Small intestine (tissue), 7 donors: Measurements from ENCODE around the gene KCNIP1. TPM values are rescaled to one million over a fixed set of nuclear protein-coding genes. Genes with fewer than 3 reads are reported as not detected.
A peak's percentile ranks its signal among the peaks of the same experiment; 100 is the strongest.

Source experiments
- DNase-seq, 2 donors: peaks; one replicate each; pipeline versions ENCODE4 v3.0.0 to v3.0.0-alpha.2; 2013
- FAIRE-seq: peaks from 2 replicates; lab custom pipeline; 2012; peaks lifted over from hg19 to GRCh38; lab: Jason Lieb, UNC
- H3K27ac ChIP-seq, 3 donors: one replicate each; pipeline ENCODE4 v1.5.1; 2013; ENCODE audit warnings: low read length in 2 of 3, mild to moderate bottlenecking in 2 of 3, control low read depth in 1 of 3, inconsistent platforms in 1 of 3, low read depth in 1 of 3, moderate library complexity in 1 of 3
- H3K27me3 ChIP-seq, 3 donors: one replicate each; pipeline ENCODE4 v1.6.1; 2013; ENCODE audit warnings: low read length in 3 of 3, inconsistent platforms in 1 of 3; ENCODE audit not compliant: control insufficient read depth in 3 of 3, insufficient read depth in 3 of 3
- H3K36me3 ChIP-seq, 3 donors: one replicate each; pipeline ENCODE4 v1.6.1; 2013; ENCODE audit warnings: low read length in 3 of 3, inconsistent platforms in 1 of 3, low read depth in 1 of 3, mild to moderate bottlenecking in 1 of 3, moderate library complexity in 1 of 3; ENCODE audit not compliant: control insufficient read depth in 3 of 3, insufficient read depth in 2 of 3
- H3K4me1 ChIP-seq, 3 donors: one replicate each; pipeline ENCODE4 v1.6.1; 2013; ENCODE audit warnings: low read length in 2 of 3, inconsistent platforms in 1 of 3, low read depth in 1 of 3, mild to moderate bottlenecking in 1 of 3, moderate library complexity in 1 of 3; ENCODE audit not compliant: control insufficient read depth in 3 of 3, insufficient read depth in 2 of 3
- H3K4me3 ChIP-seq, 3 donors: one replicate each; pipeline ENCODE4 v1.5.1; 2013; ENCODE audit warnings: low read length in 3 of 3, control low read depth in 1 of 3, inconsistent platforms in 1 of 3, low read depth in 1 of 3, mild to moderate bottlenecking in 1 of 3, moderate library complexity in 1 of 3
- H3K9me3 ChIP-seq, 2 donors: one replicate each; pipeline ENCODE4 v1.6.1; 2013; ENCODE audit warnings: low read depth in 1 of 2, low read length in 1 of 2; ENCODE audit not compliant: control insufficient read depth in 2 of 2, insufficient read depth in 1 of 2
- WGBS, 3 donors: extraction: QIAGEN DNeasy Blood & Tissue Kit; methylation state at CpG; one replicate each; pipeline ENCODE4 v1.1.7; 2013; 5-methylcytosine and 5-hydroxymethylcytosine counted together
- polyA plus RNA-seq, 4 donors: library from polyadenylated mRNA; stranded (reverse) in 3 of 4; unstranded in 1 of 4; fragments of 200-250 nt in 3 of 4; fragments of 120-200 nt in 1 of 4; gene quantifications; one replicate each; pipeline versions ENCODE4 v1.2.1 to v1.2.3, GENCODE V29; 2013
- donor health status: healthy with polysubstance abuse.
- donor health status: control.
- donor health status: control.
- donor health status: Bipolar disorder and iron deficiency.
- donor health status: healthy.

Gene KCNIP1
- polyA plus RNA-seq, 4 donors = 0.21 to 1.0 TPM; not detected in 2

- Histone ChIP-seq H3K4me3 (no peak overlapping the region), H3K9me3 (peaks cover 0 to 2% of the 10 kb centered on the region in 2 donors), H3K27me3 (no peaks in the 10 kb centered on the region), H3K36me3 (no peaks in the 10 kb centered on the region), H3K27ac (no peak overlapping the region), H3K4me1 (no peaks in the 10 kb centered on the region)
- FAIRE-seq (no peak), DNase-seq (no peak)
- 69 to 83% (median 70%) methylated on average over 14 of the region's 14 CpGs for WGBS, 3 donors
These were observed 81.6 kb downstream of the KCNIP1 start for GRCh38 chr5:170585273-170585948.

GRCh38 chr5:170587808-170588207, 84.0 kb downstream of the KCNIP1 start:
- Histone ChIP-seq H3K4me3 (no peak overlapping the region), H3K9me3 (peaks cover 0 to 2% of the 10 kb centered on the region in 2 donors), H3K36me3 (no peaks in the 10 kb centered on the region), H3K27ac (no peak overlapping the region), H3K27me3 (no peaks in the 10 kb centered on the region), H3K4me1 (no peaks in the 10 kb centered on the region)
- 44 to 47% (median 45%) methylated on average over 2 of the region's 2 CpGs for WGBS, 3 donors
- DNase-seq (no peak), FAIRE-seq (no peak)

GRCh38 chr5:170589643-170590042, 85.8 kb downstream of the KCNIP1 start:
- DNase-seq = no peak
- no peak for FAIRE-seq
- no peak overlapping the region for H3K4me3 ChIP-seq
- no peaks in the 10 kb centered on the region for H3K36me3 ChIP-seq
- 85 to 87% (median 87%) methylated on average over 6 of the region's 6 CpGs for WGBS, 3 donors
- peaks cover 0 to 2% of the 10 kb centered on the region in 2 donors for H3K9me3 ChIP-seq
- H3K27me3 ChIP-seq = peaks cover 0 to 4% (median 0%) of the 10 kb centered on the region in 3 donors
- H3K27ac ChIP-seq = no peak overlapping the region
- H3K4me1 ChIP-seq = no peaks in the 10 kb centered on the region

GRCh38 chr5:170590566-170590965, 86.7 kb downstream of the KCNIP1 start:
- FAIRE-seq = no peak
- no peaks in the 10 kb centered on the region for H3K36me3 ChIP-seq
- H3K9me3 ChIP-seq = peaks cover 0 to 2% of the 10 kb centered on the region in 2 donors
- peaks cover 0 to 4% (median 0%) of the 10 kb centered on the region in 3 donors for H3K27me3 ChIP-seq
- H3K4me3 ChIP-seq = no peak overlapping the region
- 38 to 66% (median 51%) methylated on average over 3 of the region's 3 CpGs for WGBS, 3 donors
- no peaks in the 10 kb centered on the region for H3K4me1 ChIP-seq
- DNase-seq = no peak
- no peak overlapping the region for H3K27ac ChIP-seq

GRCh38 chr5:170591054-170591453, 87.2 kb downstream of the KCNIP1 start:
- Histone ChIP-seq H3K36me3 (no peaks in the 10 kb centered on the region), H3K27me3 (peaks cover 0 to 4% (median 0%) of the 10 kb centered on the region in 3 donors), H3K9me3 (peaks cover 0 to 2% of the 10 kb centered on the region in 2 donors), H3K4me3 (no peak overlapping the region), H3K4me1 (no peaks in the 10 kb centered on the region), H3K27ac (no peak overlapping the region)
- DNase-seq = no peak
- no peak for FAIRE-seq
- WGBS, 3 donors = 59 to 72% (median 64%) methylated on average over 5 of the region's 5 CpGs

GRCh38 chr5:170596482-170597044, 92.7 kb downstream of the KCNIP1 start:
- H3K4me1 ChIP-seq = no peaks in the 10 kb centered on the region
- no peaks in the 10 kb centered on the region for H3K9me3 ChIP-seq
- no peaks in the 10 kb centered on the region for H3K36me3 ChIP-seq
- no peak for DNase-seq
- no peak overlapping the region for H3K4me3 ChIP-seq
- FAIRE-seq = no peak
- H3K27ac ChIP-seq = no peak overlapping the region
- H3K27me3 ChIP-seq = peaks cover 0 to 4% (median 0%) of the 10 kb centered on the region in 3 donors
- 77 to 92% (median 78%) methylated on average over 4 of the region's 4 CpGs for WGBS, 3 donors

GRCh38 chr5:170597109-170597751, 93.4 kb downstream of the KCNIP1 start:
- Histone ChIP-seq H3K9me3 (no peaks in the 10 kb centered on the region), H3K4me3 (no peak overlapping the region), H3K27me3 (peaks cover 0 to 4% (median 0%) of the 10 kb centered on the region in 3 donors), H3K4me1 (no peaks in the 10 kb centered on the region), H3K36me3 (no peaks in the 10 kb centered on the region), H3K27ac (peak overlapping the region in 2 of 3 donors; percentile 28 to 64)
- FAIRE-seq (no peak), DNase-seq (no peak)
- 47 to 53% (median 48%) methylated on average over 9 of the region's 9 CpGs for WGBS, 3 donors

GRCh38 chr5:170597872-170598271, 94.1 kb downstream of the KCNIP1 start:
- Histone ChIP-seq H3K36me3 (no peaks in the 10 kb centered on the region), H3K4me1 (no peaks in the 10 kb centered on the region), H3K9me3 (no peaks in the 10 kb centered on the region), H3K27ac (peak overlapping the region in 1 of 3 donors; percentile 37), H3K27me3 (peaks cover 0 to 4% (median 0%) of the 10 kb centered on the region in 3 donors), H3K4me3 (no peak overlapping the region)
- no peak for FAIRE-seq
- WGBS, 3 donors = 44 to 66% (median 48%) methylated on average over 8 of the region's 8 CpGs
- DNase-seq = peak in 1 of 2 donors; percentile 12
